Measurements from ENCODE around the gene MRC1.
"Not testable (repeated sequence)": the region's sequence is repeated elsewhere in the genome, so short reads cannot be mapped to it uniquely, and the experiment has no call there.

The MRC1 gene

GRCh38 chr10:17921378-17921777 is 112.2 kb downstream of the MRC1 start:
- Mint-ChIP-seq H3K27me3 (no peaks in the 10 kb centered on the region), H3K4me1 (ENCODE audit: low read depth) (no peaks in the 10 kb centered on the region), H3K27ac (no peak overlapping the region), H3K9me3 (peaks cover 9% of the 10 kb centered on the region), H3K36me3 (ENCODE audit: low read depth) (no peaks in the 10 kb centered on the region), H3K4me3 (no peak overlapping the region)

- H3K27me3 Mint-ChIP-seq, result no peaks in the 10 kb centered on the region
- no peak overlapping the region for H3K27ac Mint-ChIP-seq
- H3K4me3 Mint-ChIP-seq, result no peak overlapping the region
- no peaks in the 10 kb centered on the region for H3K36me3 Mint-ChIP-seq (ENCODE audit: low read depth)
- peaks cover 5% of the 10 kb centered on the region for H3K9me3 Mint-ChIP-seq
- no peaks in the 10 kb centered on the region for H3K4me1 Mint-ChIP-seq (ENCODE audit: low read depth)
Observed at GRCh38 chr10:17923728-17924127, 114.6 kb downstream of the MRC1 start.

- no peak overlapping the region for H3K4me3 Mint-ChIP-seq
- no peaks in the 10 kb centered on the region for H3K36me3 Mint-ChIP-seq (ENCODE audit: low read depth)
- peaks cover 4% of the 10 kb centered on the region for H3K27me3 Mint-ChIP-seq
Observed at GRCh38 chr10:17943033-17943745, 134.0 kb downstream of the MRC1 start.

GRCh38 chr10:17950269-17950668 is 141.1 kb downstream of the MRC1 start:
- H3K4me3 Mint-ChIP-seq; H3K4me1 Mint-ChIP-seq (ENCODE audit: low read depth); H3K9me3 Mint-ChIP-seq; H3K27me3 Mint-ChIP-seq; H3K36me3 Mint-ChIP-seq (ENCODE audit: low read depth); H3K27ac Mint-ChIP-seq: not testable (repeated sequence)

More at GRCh38 chr10:17943033-17943745, 134.0 kb downstream of the MRC1 start:
- H3K27ac Mint-ChIP-seq, result no peak overlapping the region
- H3K9me3 Mint-ChIP-seq, result no peaks in the 10 kb centered on the region
- no peaks in the 10 kb centered on the region for H3K4me1 Mint-ChIP-seq (ENCODE audit: low read depth)

- H3K27me3 Mint-ChIP-seq, result peaks cover 7% of the 10 kb centered on the region
- H3K9me3 Mint-ChIP-seq, result peaks cover 9% of the 10 kb centered on the region
- H3K4me1 Mint-ChIP-seq (ENCODE audit: low read depth), result no peaks in the 10 kb centered on the region
- no peaks in the 10 kb centered on the region for H3K36me3 Mint-ChIP-seq (ENCODE audit: low read depth)
- no peak overlapping the region for H3K4me3 Mint-ChIP-seq
- H3K27ac Mint-ChIP-seq, result no peak overlapping the region
Observed at GRCh38 chr10:17950726-17951125, 141.6 kb downstream of the MRC1 start.

- Mint-ChIP-seq H3K4me3 (no peak within 1 kb of the TSS), H3K27ac (no peak within 1 kb of the TSS), H3K9me3 (peaks cover 9% of the 10 kb centered on the region), H3K4me1 (ENCODE audit: low read depth) (no peaks in the 10 kb centered on the region), H3K36me3 (ENCODE audit: low read depth) (no peaks in the 10 kb centered on the region), H3K27me3 (peaks cover 7% of the 10 kb centered on the region)
Observed at GRCh38 chr10:17951868-17952371, 142.8 kb downstream of the MRC1 start, which contains the start of gene SLC39A12. TSS of gene SLC39A12 (plus strand) at chr10:17951918. CDS start at chr10:17953277, 1,359 bp downstream.

- H3K27me3 Mint-ChIP-seq, result not testable (repeated sequence)
Observed at GRCh38 chr10:17954372-17954771, 145.2 kb downstream of the MRC1 start.

GRCh38 chr10:17954861-17955260 is 145.7 kb downstream of the MRC1 start:
- H3K4me3 Mint-ChIP-seq, result no peak overlapping the region
- no peaks in the 10 kb centered on the region for H3K36me3 Mint-ChIP-seq (ENCODE audit: low read depth)
- peaks cover 7% of the 10 kb centered on the region for H3K27me3 Mint-ChIP-seq
- H3K9me3 Mint-ChIP-seq, result peaks cover 9% of the 10 kb centered on the region
- H3K27ac Mint-ChIP-seq, result no peak overlapping the region
- no peaks in the 10 kb centered on the region for H3K4me1 Mint-ChIP-seq (ENCODE audit: low read depth)

More at GRCh38 chr10:17954372-17954771, 145.2 kb downstream of the MRC1 start:
- H3K36me3 Mint-ChIP-seq (ENCODE audit: low read depth); H3K4me3 Mint-ChIP-seq; H3K4me1 Mint-ChIP-seq (ENCODE audit: low read depth); H3K27ac Mint-ChIP-seq; H3K9me3 Mint-ChIP-seq: not testable (repeated sequence)

- Mint-ChIP-seq H3K36me3 (ENCODE audit: low read depth) (no peaks in the 10 kb centered on the region), H3K4me3 (no peak overlapping the region), H3K9me3 (peaks cover 4% of the 10 kb centered on the region), H3K27ac (no peak overlapping the region), H3K27me3 (peaks cover 10% of the 10 kb centered on the region), H3K4me1 (ENCODE audit: low read depth) (no peaks in the 10 kb centered on the region)
Observed at GRCh38 chr10:17958049-17958448, 148.9 kb downstream of the MRC1 start.

- Mint-ChIP-seq H3K27me3 (peaks cover 9% of the 10 kb centered on the region), H3K27ac (no peak overlapping the region), H3K4me3 (no peak overlapping the region), H3K36me3 (ENCODE audit: low read depth) (no peaks in the 10 kb centered on the region), H3K9me3 (peaks cover 4% of the 10 kb centered on the region), H3K4me1 (ENCODE audit: low read depth) (no peaks in the 10 kb centered on the region)
Observed at GRCh38 chr10:17959870-17960269, 150.7 kb downstream of the MRC1 start.

All from stimulated activated naive CD8-positive, alpha-beta T cell treated with anti-CD3 and anti-CD28 coated beads, Interleukin-15, Interleukin-2, amounts not matched to agents 100 ng/mL and 50 ng/mL, for 24 hours (primary cell).